ENCODE data around the gene NKX2-1. TPM values are rescaled to one million over a fixed set of nuclear protein-coding genes. Genes with fewer than 3 reads are reported as not detected.

NKX2-1 gene
- total and polyA plus RNA-seq, 2 of the 13 experiments (the other 11 are each of a cell fraction or from before 2014, with no cell fraction given), result not detected

- TF ChIP-seq ZNF318 (CRISPR knock-in tag; IDR thresholded peaks at IDR 0.05) (peak; percentile 77; the same call in 1 of the 2 replicates), JUN (CRISPR knock-in tag; IDR thresholded peaks at IDR 0.05) (no peak), ZNF564 (CRISPR knock-in tag; IDR thresholded peaks at IDR 0.05) (no peak), ZC3H13 (CRISPR knock-in tag; IDR thresholded peaks at IDR 0.05) (no peak), MED1 (CRISPR knock-in tag; IDR thresholded peaks at IDR 0.05) (no peak), ZNF670 (CRISPR knock-in tag; IDR thresholded peaks at IDR 0.05; ENCODE audit: borderline replicate concordance) (no peak), IKZF4 (CRISPR knock-in tag; IDR thresholded peaks at IDR 0.05; ENCODE audit: borderline replicate concordance, low read depth, not compliant biosample characterization) (no peak), AHR (CRISPR knock-in tag; IDR thresholded peaks at IDR 0.05) (no peak), ZNF10 (CRISPR knock-in tag; IDR thresholded peaks at IDR 0.05; ENCODE audit: borderline replicate concordance, low read depth) (no peak), ZNF124 (CRISPR knock-in tag; IDR thresholded peaks at IDR 0.05) (no peak), ASH2L (IDR thresholded peaks at IDR 0.05; ENCODE audit: insufficient read length, low read depth, low read length) (no peak), KLF6 (CRISPR knock-in tag; IDR thresholded peaks at IDR 0.05) (0 out of 2 replicates have a peak, but pooled peaks have one; percentile 41), ZNF619 (CRISPR knock-in tag; IDR thresholded peaks at IDR 0.05) (no peak), GATAD1 (CRISPR knock-in tag; IDR thresholded peaks at IDR 0.05) (0 out of 2 replicates have a peak, but pooled peaks have one; percentile 37)
- TF ChIP-seq, protein P1, sequence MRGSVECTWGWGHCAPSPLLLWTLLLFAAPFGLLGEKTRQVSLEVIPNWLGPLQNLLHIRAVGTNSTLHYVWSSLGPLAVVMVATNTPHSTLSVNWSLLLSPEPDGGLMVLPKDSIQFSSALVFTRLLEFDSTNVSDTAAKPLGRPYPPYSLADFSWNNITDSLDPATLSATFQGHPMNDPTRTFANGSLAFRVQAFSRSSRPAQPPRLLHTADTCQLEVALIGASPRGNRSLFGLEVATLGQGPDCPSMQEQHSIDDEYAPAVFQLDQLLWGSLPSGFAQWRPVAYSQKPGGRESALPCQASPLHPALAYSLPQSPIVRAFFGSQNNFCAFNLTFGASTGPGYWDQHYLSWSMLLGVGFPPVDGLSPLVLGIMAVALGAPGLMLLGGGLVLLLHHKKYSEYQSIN (CRISPR knock-in tag; IDR thresholded peaks at IDR 0.05; ENCODE audit: borderline replicate concordance), result no peak
- TF ChIP-seq, protein P2, sequence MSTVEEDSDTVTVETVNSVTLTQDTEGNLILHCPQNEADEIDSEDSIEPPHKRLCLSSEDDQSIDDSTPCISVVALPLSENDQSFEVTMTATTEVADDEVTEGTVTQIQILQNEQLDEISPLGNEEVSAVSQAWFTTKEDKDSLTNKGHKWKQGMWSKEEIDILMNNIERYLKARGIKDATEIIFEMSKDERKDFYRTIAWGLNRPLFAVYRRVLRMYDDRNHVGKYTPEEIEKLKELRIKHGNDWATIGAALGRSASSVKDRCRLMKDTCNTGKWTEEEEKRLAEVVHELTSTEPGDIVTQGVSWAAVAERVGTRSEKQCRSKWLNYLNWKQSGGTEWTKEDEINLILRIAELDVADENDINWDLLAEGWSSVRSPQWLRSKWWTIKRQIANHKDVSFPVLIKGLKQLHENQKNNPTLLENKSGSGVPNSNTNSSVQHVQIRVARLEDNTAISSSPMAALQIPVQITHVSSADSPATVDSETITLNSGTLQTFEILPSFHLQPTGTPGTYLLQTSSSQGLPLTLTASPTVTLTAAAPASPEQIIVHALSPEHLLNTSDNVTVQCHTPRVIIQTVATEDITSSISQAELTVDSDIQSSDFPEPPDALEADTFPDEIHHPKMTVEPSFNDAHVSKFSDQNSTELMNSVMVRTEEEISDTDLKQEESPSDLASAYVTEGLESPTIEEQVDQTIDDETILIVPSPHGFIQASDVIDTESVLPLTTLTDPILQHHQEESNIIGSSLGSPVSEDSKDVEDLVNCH (CRISPR knock-in tag; IDR thresholded peaks at IDR 0.05), result no peak
Observed at GRCh38 chr14:36520601-36521525, 831 bp upstream of the NKX2-1 start (continued).

All from HepG2 (cell line).